SK-N-SH treated with all-trans-retinoic acid at 6 μM for 48 hours (cell line): ENCODE measurements around the gene MTPN.

Experiments
- ATAC-seq: fragments of 200-7000 bp; cut with Tn5 transposase; 3 replicates; pipeline ENCODE4 v1.9.1; 2020; ENCODE audit warnings: mild to moderate bottlenecking, moderate library complexity
- ARNTL ChIP-seq: fragments of 450-650 bp; formaldehyde crosslinking; IDR thresholded peaks from 2 replicates; pipeline ENCODE4 v1.5.0; 2020; ENCODE audit warnings: low read depth, mild to moderate bottlenecking, moderate library complexity, borderline replicate concordance
- BACH2 ChIP-seq: fragments of 250-450 bp; sonication (Bioruptor Pico); IDR thresholded peaks from 2 replicates; pipeline ENCODE4 v1.9.0; 2021; ENCODE audit warnings: mild to moderate bottlenecking, borderline replicate concordance
- CSRNP3 ChIP-seq: fragments of 250-450 bp; sonication (Bioruptor Pico); IDR thresholded peaks from 2 replicates; pipeline ENCODE4 v1.5.1; 2021; ENCODE audit warnings: mild to moderate bottlenecking, moderate library complexity
- GLIS3 ChIP-seq: fragments of 250-450 bp; sonication (Bioruptor Pico); IDR thresholded peaks from 2 replicates; pipeline ENCODE4 v1.5.0; 2020; ENCODE audit warnings: mild to moderate bottlenecking, moderate library complexity
- ISL1 ChIP-seq: fragments of 250-450 bp; sonication (Bioruptor Pico); IDR thresholded peaks from 2 replicates; pipeline ENCODE4 v2.1.2; 2022; ENCODE audit warnings: mild to moderate bottlenecking, moderate library complexity
- OSR1 ChIP-seq: fragments of 250-450 bp; sonication (Bioruptor Pico); IDR thresholded peaks from 2 replicates; pipeline ENCODE4 v1.8.0; 2022; ENCODE audit warnings: moderate library complexity, mild to moderate bottlenecking, inconsistent platforms
- POU6F1 ChIP-seq: fragments of 250-450 bp; sonication (Bioruptor Pico); IDR thresholded peaks from 2 replicates; pipeline ENCODE4 v1.8.0; 2021; ENCODE audit warnings: low read depth, mild to moderate bottlenecking, moderate library complexity, borderline replicate concordance
- SNAI2 ChIP-seq: fragments of 250-450 bp; sonication (Bioruptor Pico); IDR thresholded peaks from 2 replicates; pipeline ENCODE4 v1.5.0; 2020; ENCODE audit warnings: mild to moderate bottlenecking, moderate library complexity
- TCF4 ChIP-seq: fragments of 250-450 bp; sonication (Bioruptor Pico); IDR thresholded peaks from 2 replicates; pipeline ENCODE4 v1.8.0; 2021; ENCODE audit warnings: mild to moderate bottlenecking, moderate library complexity, borderline replicate concordance
- TSHZ2 ChIP-seq: fragments of 250-450 bp; sonication (Bioruptor Pico); IDR thresholded peaks from 2 replicates; pipeline ENCODE4 v1.5.0; 2020; ENCODE audit warnings: mild to moderate bottlenecking, moderate library complexity
- ZC3H10 ChIP-seq: fragments of 250-450 bp; sonication (Bioruptor Pico); IDR thresholded peaks from 2 replicates; pipeline ENCODE4 v1.5.1; 2021; ENCODE audit warnings: mild to moderate bottlenecking, moderate library complexity
- ZFP3 ChIP-seq: fragments of 250-450 bp; sonication (Bioruptor Pico); IDR thresholded peaks from 2 replicates; pipeline ENCODE4 v1.5.0; 2020; ENCODE audit warnings: mild to moderate bottlenecking, moderate library complexity
- ZFP30 ChIP-seq: fragments of 450-650 bp; formaldehyde crosslinking; IDR thresholded peaks from 2 replicates; pipeline ENCODE4 v1.5.0; 2022; ENCODE audit warnings: mild to moderate bottlenecking, moderate library complexity
- ZNF565 ChIP-seq: fragments of 450-650 bp; formaldehyde crosslinking; conservative IDR thresholded peaks from 2 replicates; pipeline ENCODE4 v1.5.0; 2020; ENCODE audit warnings: low read depth, mild to moderate bottlenecking, moderate library complexity
- ZNF70 ChIP-seq: fragments of 450-650 bp; formaldehyde crosslinking; IDR thresholded peaks from 2 replicates; pipeline ENCODE4 v1.5.0; 2020; ENCODE audit warnings: mild to moderate bottlenecking, moderate library complexity
- TF ChIP-seq, protein P1 (sequence below): fragments of 250-450 bp; sonication (Bioruptor Pico); IDR thresholded peaks from 2 replicates; pipeline ENCODE4 v1.8.0; 2020; ENCODE audit warnings: mild to moderate bottlenecking, moderate library complexity, borderline replicate concordance

The MTPN gene

GRCh38 chr7:135974667-135975066 lies 2.5 kb downstream of the MTPN start:
- TF ChIP-seq ZNF565 (CRISPR knock-in tag) (no peak), ZFP30 (no peak), SNAI2 (CRISPR knock-in tag) (no peak), ISL1 (CRISPR knock-in tag) (no peak)
- no peak for ATAC-seq

GRCh38 chr7:135971366-135971725 lies 5.8 kb downstream of the MTPN start:
- TF ChIP-seq TCF4 (CRISPR knock-in tag) (no peak), ISL1 (CRISPR knock-in tag) (no peak), TSHZ2 (no peak), ZFP30 (no peak), ZC3H10 (CRISPR knock-in tag) (no peak), ZNF70 (CRISPR knock-in tag) (no peak), POU6F1 (no peak), GLIS3 (CRISPR knock-in tag) (no peak), ARNTL (CRISPR knock-in tag) (no peak)
- TF ChIP-seq, protein P1, sequence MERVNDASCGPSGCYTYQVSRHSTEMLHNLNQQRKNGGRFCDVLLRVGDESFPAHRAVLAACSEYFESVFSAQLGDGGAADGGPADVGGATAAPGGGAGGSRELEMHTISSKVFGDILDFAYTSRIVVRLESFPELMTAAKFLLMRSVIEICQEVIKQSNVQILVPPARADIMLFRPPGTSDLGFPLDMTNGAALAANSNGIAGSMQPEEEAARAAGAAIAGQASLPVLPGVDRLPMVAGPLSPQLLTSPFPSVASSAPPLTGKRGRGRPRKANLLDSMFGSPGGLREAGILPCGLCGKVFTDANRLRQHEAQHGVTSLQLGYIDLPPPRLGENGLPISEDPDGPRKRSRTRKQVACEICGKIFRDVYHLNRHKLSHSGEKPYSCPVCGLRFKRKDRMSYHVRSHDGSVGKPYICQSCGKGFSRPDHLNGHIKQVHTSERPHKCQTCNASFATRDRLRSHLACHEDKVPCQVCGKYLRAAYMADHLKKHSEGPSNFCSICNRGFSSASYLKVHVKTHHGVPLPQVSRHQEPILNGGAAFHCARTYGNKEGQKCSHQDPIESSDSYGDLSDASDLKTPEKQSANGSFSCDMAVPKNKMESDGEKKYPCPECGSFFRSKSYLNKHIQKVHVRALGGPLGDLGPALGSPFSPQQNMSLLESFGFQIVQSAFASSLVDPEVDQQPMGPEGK (CRISPR knock-in tag): no peak
- ATAC-seq: no peak

GRCh38 chr7:135970682-135971365 lies 6.3 kb downstream of the MTPN start:
- no peak for ATAC-seq
- no peak for TF ChIP-seq ZFP3 (CRISPR knock-in tag)
- no peak for TF ChIP-seq CSRNP3 (CRISPR knock-in tag)
- no peak for TF ChIP-seq ZFP30
- TF ChIP-seq TCF4 (CRISPR knock-in tag): no peak
- TF ChIP-seq BACH2 (CRISPR knock-in tag): no peak
- no peak for TF ChIP-seq ZNF565 (CRISPR knock-in tag)
- TF ChIP-seq, protein P1 (CRISPR knock-in tag): no peak
- no peak for TF ChIP-seq OSR1 (CRISPR knock-in tag)
- no peak for TF ChIP-seq SNAI2 (CRISPR knock-in tag)
- TF ChIP-seq TSHZ2: no peak
